ENCODE data around the gene ENGASE.

ENGASE gene

DNA sequence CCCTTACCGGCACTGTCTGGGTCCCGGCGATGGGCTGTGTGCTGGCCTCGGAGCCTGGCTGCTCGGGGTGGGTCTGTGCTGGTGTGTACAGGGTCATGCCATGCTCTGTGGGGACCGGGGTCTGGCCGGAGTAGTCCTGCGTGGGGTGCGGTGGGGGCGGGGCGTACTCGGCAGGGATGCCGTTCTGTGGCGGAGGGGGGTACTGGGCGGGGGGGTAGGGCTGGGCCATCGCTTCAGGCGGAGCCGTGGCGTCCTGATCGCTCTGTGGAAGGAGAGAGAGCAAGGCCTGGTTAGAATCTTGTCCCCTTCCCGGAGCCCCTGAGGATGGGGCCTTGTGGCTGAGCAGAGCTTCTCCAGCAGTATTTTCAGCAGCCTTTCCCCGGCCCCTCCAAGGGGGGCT is 40.9 kb downstream of the ENGASE start:
- no peak for DNase-seq (ENCODE audit: low spot score)

DNA sequence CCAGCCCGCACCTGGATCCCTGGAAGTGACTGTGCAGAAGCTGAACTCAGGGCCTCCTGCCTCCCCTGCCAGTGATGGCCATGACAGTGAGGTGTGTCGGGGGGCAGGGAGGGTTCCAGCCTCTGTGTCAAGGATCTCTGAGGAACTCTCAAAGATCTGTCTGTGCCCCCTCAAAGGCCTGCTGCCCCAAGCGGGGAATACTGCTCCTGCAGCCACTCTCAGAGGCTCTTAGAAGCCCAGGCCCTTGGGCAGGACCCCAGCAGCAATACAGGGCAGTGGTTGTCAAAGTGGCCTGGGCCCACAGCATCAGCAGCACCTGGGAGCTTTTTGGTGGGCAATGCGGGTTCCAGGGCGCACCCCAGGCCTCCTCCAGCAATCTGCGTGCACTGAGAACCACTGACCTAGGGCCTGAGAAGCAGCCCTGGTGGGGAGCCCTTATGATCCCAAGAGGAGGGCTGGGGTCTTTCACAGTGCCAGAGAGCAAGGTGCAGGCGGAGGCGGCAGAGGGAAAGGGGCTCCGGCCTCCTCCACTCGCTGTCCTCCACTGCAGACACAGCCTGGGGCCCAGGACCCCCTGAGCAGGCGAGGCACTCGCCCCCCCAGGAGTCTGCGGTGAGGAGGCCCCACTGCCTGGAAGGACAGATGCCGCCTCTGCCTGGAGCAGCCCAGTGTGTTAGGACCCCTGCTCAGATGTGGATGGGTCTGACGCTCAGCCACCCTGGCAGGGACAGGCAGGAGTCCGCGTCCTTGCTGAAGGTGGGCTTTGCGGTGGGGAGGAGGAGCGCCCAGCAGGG is 42.1 kb downstream of the ENGASE start:
- no peak for DNase-seq (ENCODE audit: low spot score)

GRCh38 chr17:79117905-79118487 is 43.4 kb downstream of the ENGASE start:
- DNase-seq (ENCODE audit: low spot score): no peak

DNA sequence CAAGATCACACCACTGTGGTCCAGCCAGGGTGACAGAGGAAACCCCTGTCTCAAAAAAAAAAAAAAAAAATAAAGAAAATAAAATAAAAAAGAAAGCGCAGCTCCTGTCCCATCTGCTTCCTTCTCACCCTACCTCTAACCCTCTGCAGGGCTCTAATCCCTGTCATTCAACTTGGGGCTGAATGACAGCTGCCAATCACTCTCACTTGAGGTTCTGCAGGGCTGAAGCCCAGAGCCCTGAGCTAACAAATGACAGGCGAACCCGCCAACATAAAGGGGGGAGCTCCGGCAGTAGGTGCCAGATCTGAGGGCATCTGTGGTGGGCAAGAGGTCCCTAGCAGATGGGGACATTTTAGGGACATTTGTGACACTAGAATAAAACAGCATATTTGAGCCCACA is 44.3 kb downstream of the ENGASE start:
- DNase-seq (ENCODE audit: low spot score): no peak

- no peak for DNase-seq (ENCODE audit: low spot score)
Measured at GRCh38 chr17:79120259-79120658, 45.6 kb downstream of the ENGASE start.

DNA sequence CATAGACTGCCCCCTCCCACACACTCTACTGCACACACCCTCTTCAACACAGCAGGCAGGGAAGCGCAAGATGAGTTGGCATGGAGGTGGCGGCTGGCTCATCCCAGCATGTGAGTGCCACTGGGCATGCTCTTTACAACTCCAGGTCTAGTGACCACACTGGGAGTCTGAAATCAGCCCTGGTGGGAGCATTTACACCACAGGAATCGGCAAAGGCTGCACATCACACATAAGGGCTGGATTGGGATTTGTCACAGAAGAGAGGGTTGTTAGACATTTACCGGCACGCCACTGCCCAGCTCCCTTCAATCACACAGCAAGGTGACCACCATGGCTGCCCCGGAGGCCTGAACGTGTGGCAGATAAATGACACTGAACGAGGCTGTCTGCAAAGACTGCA is 49.4 kb downstream of the ENGASE start:
- no peak for DNase-seq (ENCODE audit: low spot score)

DNA sequence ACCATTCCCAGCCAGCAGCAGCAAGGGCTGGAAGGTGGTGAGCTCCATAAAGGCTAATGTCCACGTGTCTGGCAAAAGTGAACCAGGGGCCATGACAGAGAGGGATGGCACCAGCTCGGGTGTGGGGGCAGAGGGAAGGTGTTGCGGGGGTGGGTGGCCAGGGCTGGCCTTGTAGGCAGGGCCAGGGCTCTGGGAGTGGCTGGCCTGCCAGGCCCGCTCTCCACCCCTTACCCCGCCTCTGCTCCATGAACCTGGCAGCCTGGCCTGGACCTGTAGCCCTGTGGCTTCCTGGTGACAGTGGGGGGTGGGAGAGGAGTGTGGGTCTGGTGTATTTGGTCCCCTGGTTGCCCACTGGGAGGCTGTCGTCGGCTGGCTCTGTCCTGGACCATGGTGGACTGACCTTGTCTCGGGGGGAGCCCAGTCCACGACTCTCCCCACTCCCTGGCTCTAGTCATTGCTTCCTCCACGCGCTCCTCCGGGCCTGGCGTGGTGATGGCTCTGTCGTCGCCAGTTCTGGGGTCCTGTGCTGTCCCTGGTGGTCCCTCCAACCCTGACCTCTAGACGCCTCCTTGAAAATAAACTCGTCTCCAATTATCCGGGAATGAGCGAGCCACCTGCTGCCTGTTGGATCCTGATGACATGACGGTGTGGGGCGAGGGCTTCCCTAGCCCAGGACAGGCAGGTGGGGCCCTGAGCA is 50.0 kb downstream of the ENGASE start:
- no peak for DNase-seq (ENCODE audit: low spot score)

DNA sequence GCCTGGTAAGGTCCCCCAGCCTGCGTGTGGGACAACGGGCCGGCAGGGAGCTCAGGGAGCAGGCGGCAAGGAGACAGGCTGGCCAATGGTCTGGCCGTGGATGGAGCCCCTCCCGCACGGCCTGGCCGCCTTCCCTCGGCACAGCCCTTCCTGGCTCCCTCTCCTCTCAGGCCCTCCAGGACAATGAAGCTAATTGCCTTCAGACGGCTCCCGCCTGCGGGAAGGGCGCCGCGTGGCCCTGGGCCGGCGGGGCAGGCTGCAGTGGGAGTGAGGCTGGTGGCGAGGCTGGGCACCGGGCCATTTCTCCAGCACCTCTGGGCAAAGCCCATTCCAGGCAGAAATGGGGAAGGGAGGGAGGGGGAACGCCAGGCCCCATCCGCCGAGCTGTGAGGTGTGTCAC is 50.9 kb downstream of the ENGASE start:
- DNase-seq (ENCODE audit: low spot score): no peak

GRCh38 chr17:79126139-79126538 is 51.5 kb downstream of the ENGASE start:
- DNase-seq (ENCODE audit: low spot score): no peak

DNA sequence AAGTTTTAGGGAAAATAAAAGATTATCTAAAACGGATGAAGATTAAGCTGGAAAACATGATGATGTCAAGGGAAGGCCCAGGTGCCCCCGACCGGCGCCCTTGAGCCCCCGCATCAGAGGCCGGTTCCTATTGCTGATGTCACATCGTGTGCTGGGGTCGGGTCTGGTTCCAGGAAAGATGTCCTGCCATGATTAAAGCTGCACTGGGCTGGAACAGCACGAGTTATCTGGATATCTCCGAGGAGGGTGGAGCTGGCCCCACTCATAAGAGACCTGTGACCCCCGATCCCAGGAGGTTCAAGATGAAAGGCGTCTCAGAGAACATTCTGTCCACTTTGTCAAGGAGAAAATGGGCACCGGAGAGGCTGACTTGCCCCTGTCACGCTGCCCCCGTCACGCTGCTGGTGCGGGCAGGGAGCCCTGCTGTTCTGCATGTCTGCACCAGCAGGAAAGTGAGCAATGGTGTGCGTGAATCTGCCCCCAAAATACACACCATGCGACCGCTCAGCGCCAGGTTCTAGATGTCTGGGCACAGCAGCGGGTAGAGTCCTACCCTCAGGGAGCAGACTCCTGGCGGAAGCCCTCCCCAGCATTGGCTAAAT is 53.0 kb downstream of the ENGASE start:
- DNase-seq (ENCODE audit: low spot score): no peak

- DNase-seq (ENCODE audit: low spot score): no peak
Measured at GRCh38 chr17:79129523-79129922, 54.9 kb downstream of the ENGASE start.

DNA sequence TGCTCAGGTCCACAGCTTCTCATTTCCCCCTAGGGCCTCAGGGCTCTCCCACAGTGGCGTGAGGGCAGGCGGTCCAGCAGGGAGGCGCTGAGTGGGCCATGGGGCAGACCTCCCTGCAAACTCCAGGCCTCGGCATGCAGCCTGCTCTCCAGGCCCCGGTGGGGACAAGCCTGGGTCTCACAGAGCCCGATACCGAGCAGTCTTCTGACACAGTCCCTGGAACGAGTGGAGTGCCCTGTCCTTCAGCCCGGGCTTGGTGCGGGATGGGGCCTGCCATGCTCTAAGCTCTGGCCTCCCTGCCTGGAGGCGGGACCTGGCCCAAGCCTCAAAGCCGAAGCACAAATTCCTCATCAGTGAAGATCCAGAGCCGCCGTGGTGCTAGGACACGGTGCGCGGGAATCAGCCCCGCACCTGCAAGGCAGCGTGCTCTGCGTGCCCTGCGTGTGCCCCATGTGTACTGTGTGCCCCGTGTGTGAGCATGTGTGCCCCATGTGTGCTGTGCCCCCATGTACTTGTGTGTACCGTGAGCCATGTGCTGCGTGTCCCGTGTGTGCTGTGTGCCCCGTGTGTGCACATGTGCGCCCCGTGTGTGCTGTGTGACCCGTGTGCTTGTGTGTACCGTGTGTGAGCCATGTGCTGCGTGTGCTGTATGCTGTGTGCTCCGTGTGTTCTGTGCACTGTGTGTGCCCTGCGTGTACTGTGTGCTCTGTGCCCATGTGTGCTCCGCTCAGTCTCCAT is 56.1 kb downstream of the ENGASE start:
- no peak for DNase-seq (ENCODE audit: low spot score)

GRCh38 chr17:79131274-79131635 is 56.6 kb downstream of the ENGASE start:
- DNase-seq (ENCODE audit: low spot score): no peak

- no peak for DNase-seq (ENCODE audit: low spot score)
Measured at GRCh38 chr17:79131701-79132100, 57.1 kb downstream of the ENGASE start.

DNA sequence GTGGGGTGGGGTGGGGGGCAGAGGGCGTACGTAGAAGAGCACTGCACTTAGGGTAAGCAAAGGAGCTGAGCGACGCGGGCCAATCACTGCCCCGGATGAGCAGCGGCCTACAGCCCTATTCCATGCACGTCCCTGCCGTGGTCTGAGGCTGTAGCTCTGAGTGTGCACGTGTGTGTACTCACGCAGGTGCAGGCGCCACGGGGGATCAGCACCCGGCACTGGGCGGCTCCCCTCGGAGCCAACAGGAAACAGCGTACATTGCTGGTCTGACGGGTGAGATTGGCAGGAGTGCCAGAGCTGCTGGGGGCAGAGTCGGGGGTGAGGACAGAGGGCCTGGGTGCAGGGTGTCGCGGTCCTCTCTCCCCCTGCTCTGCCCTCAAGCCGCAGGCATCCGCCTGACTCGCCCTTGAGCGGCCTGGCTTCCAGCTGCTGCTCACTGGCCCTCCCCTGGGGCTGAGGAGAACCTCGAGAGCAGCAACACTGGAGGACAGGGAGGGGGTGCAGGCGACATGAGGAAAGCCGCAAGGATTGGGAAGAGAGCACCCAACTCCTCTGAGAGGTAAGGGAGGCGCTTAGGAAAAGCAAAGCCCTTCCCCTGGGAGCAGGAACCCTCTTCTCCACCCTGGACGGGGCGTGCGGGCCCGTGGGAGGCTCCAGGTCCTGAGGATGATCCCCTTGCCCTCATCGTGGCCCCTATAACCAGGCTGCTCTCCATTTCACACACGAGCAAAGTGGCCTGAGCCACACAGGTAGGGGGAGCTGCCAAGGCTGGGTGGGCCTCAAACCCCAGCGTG is 57.8 kb downstream of the ENGASE start:
- DNase-seq (ENCODE audit: low spot score): no peak

DNA sequence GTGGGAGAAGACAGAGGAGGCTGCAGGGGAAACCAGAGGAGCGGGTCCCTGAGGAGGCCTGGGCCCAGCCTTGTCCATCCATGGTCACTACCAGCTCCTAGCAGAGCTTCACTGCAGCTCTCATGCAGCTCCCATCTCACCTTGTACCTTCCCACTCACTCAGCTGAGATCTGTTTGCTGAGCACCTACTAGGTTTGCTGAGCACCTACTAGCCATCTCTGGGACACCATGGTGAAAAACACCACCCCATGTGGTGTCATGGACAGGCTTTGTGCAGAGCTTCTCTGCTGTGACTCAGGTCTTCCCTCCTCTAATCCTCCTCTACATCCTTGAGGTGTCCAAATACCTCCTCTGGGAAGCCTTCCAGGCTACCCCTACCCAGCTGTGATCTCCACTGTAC is 58.6 kb downstream of the ENGASE start:
- DNase-seq (ENCODE audit: low spot score): no peak

- DNase-seq (ENCODE audit: low spot score): no peak
Measured at GRCh38 chr17:79133985-79134384, 59.4 kb downstream of the ENGASE start.

DNA sequence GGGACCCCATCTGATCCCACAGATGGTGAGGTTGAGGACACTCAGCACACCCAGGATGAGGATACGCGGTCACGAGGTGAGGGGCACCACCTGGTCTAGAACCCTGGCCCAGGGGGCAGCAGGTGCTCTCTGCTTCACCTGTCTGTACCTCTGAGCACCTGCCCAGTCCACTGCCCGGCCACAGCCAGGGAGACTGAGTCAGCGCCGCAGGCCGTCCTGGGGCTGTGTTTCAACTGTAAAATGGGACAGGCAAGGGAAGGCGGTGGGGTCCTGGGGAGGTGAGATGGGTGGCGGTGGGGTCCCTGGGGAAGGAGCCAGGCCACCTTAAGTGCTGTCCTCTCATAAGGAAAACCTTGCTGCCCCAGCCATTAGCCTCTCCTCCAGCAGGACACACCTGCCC is 60.4 kb downstream of the ENGASE start:
- no peak for DNase-seq (ENCODE audit: low spot score)

DNA sequence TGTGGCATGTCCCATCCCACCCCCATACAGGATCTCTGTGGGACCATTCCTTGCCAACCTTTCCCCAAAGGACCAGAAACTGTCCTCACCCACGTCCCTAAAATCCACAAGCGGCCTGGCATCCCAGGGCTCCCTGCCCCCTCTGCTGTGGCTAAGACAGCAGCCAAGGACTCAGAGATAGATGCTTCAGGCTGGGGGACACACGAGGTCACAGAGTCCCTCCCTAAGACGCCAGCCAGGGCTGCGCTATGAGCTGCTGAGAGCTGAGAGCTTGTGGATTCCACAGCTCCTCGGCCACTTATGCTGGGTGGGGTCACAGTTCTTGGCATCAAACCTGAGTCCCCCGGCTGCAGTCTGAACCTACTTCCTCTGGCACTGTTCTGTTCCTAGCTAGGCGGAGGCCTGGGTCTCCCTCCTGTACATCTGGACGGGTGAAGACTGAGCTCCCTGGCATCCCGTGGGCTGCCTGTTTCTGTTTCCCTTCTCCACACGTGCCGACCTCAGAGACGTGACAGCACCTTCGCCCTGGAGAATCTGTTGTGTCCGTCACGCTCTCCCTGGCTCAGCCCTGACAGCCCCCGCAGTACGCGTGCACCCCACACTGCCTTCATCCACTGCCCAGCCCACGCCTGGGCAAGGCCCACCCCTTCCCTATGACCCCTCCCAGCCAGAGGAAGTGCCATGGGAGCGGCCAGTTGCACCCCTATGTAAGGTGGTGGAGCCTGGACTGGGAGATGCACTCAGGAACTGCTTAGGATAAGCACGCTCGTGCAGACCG is 61.2 kb downstream of the ENGASE start:
- no peak for DNase-seq (ENCODE audit: low spot score)
